HepG2 (cell line): Measurements from ENCODE around the gene DEUP1. TPM values are rescaled to one million over a fixed set of nuclear protein-coding genes. Genes with fewer than 3 reads are reported as not detected.

Experiments
- ATF4 ChIP-seq, 2 experiments: fragments of 450-650 bp in 1 of 2; sonication (generic) in 1 of 2; formaldehyde crosslinking; IDR thresholded peaks; 2 replicates each; pipeline versions ENCODE4 v1.5.0 to v1.8.0; 2020 to 2022; ENCODE audit warnings: mild to moderate bottlenecking in 1 of 2, missing genetic modification reagents in 1 of 2
- CEBPB ChIP-seq: IDR thresholded peaks from 2 replicates; pipeline ENCODE4 v1.6.1; 2011; ENCODE audit warnings: low read depth, low read length, improper control_type of control experiment, borderline replicate concordance
- CEBPG ChIP-seq: IDR thresholded peaks from 2 replicates; pipeline ENCODE4 v1.6.1; 2016
- KDM1A ChIP-seq: IDR thresholded peaks from 2 replicates; pipeline ENCODE4 v1.6.1; 2016; ENCODE audit warnings: missing compliant biosample characterization
- PBX2 ChIP-seq: IDR thresholded peaks from 2 replicates; pipeline ENCODE4 v1.6.1; 2016; ENCODE audit warnings: control low read depth
- RARA ChIP-seq: IDR thresholded peaks from 2 replicates; pipeline ENCODE4 v1.6.1; 2016; ENCODE audit warnings: missing genetic modification reagents, missing compliant biosample characterization
- RNF2 ChIP-seq: fragments of 450-650 bp; conservative IDR thresholded peaks from 2 replicates; pipeline ENCODE4 v1.6.1; 2016; ENCODE audit warnings: low read depth
- RXRB ChIP-seq: IDR thresholded peaks from 2 replicates; pipeline ENCODE4 v1.6.1; 2016; ENCODE audit warnings: borderline replicate concordance, missing genetic modification reagents, missing compliant biosample characterization
- TEAD3 ChIP-seq: optimal IDR thresholded peaks from 2 replicates; pipeline ENCODE3; 2016; ENCODE audit warnings: borderline replicate concordance
- XBP1 ChIP-seq: sonication (generic); formaldehyde crosslinking; IDR thresholded peaks from 2 replicates; pipeline ENCODE4 v1.5.0; 2020; ENCODE audit warnings: missing genetic modification reagents
- ZBTB40 ChIP-seq, 2 experiments: fragments of 450-650 bp in 1 of 2; sonication (generic) in 1 of 2; formaldehyde crosslinking in 1 of 2; IDR thresholded peaks; 2 replicates each; pipeline versions ENCODE4 v1.6.1 to v1.8.0; 2016 to 2022; ENCODE audit warnings: antibody characterized with exemption in 1 of 2, mild to moderate bottlenecking in 1 of 2, missing genetic modification reagents in 1 of 2
- ZHX1 ChIP-seq: sonication (generic); formaldehyde crosslinking; IDR thresholded peaks from 2 replicates; pipeline ENCODE4 v1.8.1; 2022; ENCODE audit warnings: low read depth, mild to moderate bottlenecking, missing genetic modification reagents
- ZNF639 ChIP-seq: conservative IDR thresholded peaks from 2 replicates; pipeline ENCODE4 v1.6.1; 2018; ENCODE audit warnings: missing genetic modification reagents
- ZSCAN20 ChIP-seq: sonication (generic); formaldehyde crosslinking; IDR thresholded peaks from 2 replicates; pipeline ENCODE4 v1.4.0; 2020; ENCODE audit warnings: missing genetic modification reagents, mild to moderate bottlenecking, borderline replicate concordance
- polyA plus RNA-seq, 8 experiments: library from polyadenylated mRNA; depleted of rRNA in 3 of 8; stranded (reverse) in 7 of 8; unstranded in 1 of 8; fragments of >200 nt; fragmentation: Illumina TruSeq in 4 of 8; extraction: Trizol in 4 of 8; gene quantifications; 2 replicates each; pipeline versions ENCODE4 v1.2.1 to v1.2.3, GENCODE V29; 2011 to 2016; ENCODE audit warnings: low read depth in 4 of 8, missing spikeins in 1 of 8, mixed read lengths in 1 of 8; ENCODE audit not compliant: insufficient read depth in 1 of 8
- total RNA-seq, 5 experiments: library from RNA; depleted of rRNA; stranded (reverse); fragments of >200 nt; fragmentation: Illumina TruSeq; extraction: Trizol; gene quantifications; 2 replicates each; pipeline ENCODE4 v1.2.3, GENCODE V29; 2016; ENCODE audit warnings: low read depth in 1 of 5

The DEUP1 gene
- total and polyA plus RNA-seq, 2 of the 13 experiments (the other 11 are each of a cell fraction or from before 2014, with no cell fraction given): not detected

GRCh38 chr11:93407777-93408401 lies 77.3 kb downstream of the DEUP1 start (continued):
- no peak for TF ChIP-seq ZHX1 (CRISPR knock-in tag)
- no peak for TF ChIP-seq PBX2 (CRISPR knock-in tag)
- TF ChIP-seq ZNF639 (CRISPR knock-in tag): no peak
- TF ChIP-seq ZBTB40 (IDR thresholded peaks at IDR 0.05): peak; percentile 85
- TF ChIP-seq ZBTB40 (CRISPR knock-in tag; IDR thresholded peaks at IDR 0.05): no peak
- peak in 1 of 2 experiments; percentile 91; a peak in 2 of 4 replicates for TF ChIP-seq ATF4 (CRISPR knock-in tag; IDR thresholded peaks at IDR 0.05)
- no peak for TF ChIP-seq RXRB (CRISPR knock-in tag)
- TF ChIP-seq TEAD3 (CRISPR knock-in tag): no peak
- no peak for TF ChIP-seq ZSCAN20 (CRISPR knock-in tag)
- no peak for TF ChIP-seq XBP1 (CRISPR knock-in tag)
- no peak for TF ChIP-seq RARA (CRISPR knock-in tag)
- no peak for TF ChIP-seq RNF2
- peak; percentile 69 for TF ChIP-seq CEBPG
- TF ChIP-seq CEBPB: peak; percentile 96
- no peak for TF ChIP-seq KDM1A (CRISPR knock-in tag)
